K562 (cell line): ENCODE results near the gene CSDE1. TPM values are rescaled to one million over a fixed set of nuclear protein-coding genes. Genes with fewer than 3 reads are reported as not detected.

ENCODE experiments used
- ATF2 ChIP-seq: sonication (generic); formaldehyde crosslinking; IDR thresholded peaks from 2 replicates; pipeline ENCODE4 v1.8.1; 2022; ENCODE audit warnings: missing genetic modification reagents
- ATF3 ChIP-seq, 2 experiments: fragments of 450-650 bp in 1 of 2; sonication (generic) in 1 of 2; formaldehyde crosslinking in 1 of 2; IDR thresholded peaks in 1 of 2; conservative IDR thresholded peaks in 1 of 2; 2 replicates each; pipeline versions ENCODE4 v1.6.1 to v1.8.1; 2016 to 2023; ENCODE audit warnings: mild to moderate bottlenecking in 2 of 2, moderate library complexity in 2 of 2, inconsistent platforms in 1 of 2, missing genetic modification reagents in 1 of 2
- BRCA1 ChIP-seq, 2 experiments: fragments of 450-650 bp in 1 of 2; sonication (generic) in 1 of 2; formaldehyde crosslinking in 1 of 2; IDR thresholded peaks; 2 replicates each; pipeline versions ENCODE4 v1.5.0 to v1.6.1; 2017 to 2020; ENCODE audit warnings: mild to moderate bottlenecking in 1 of 2, missing genetic modification reagents in 1 of 2
- CHCHD3 ChIP-seq: fragments of 250-450 bp; sonication (Bioruptor Pico); IDR thresholded peaks from 2 replicates; pipeline ENCODE4 v2.1.2; 2022; ENCODE audit warnings: mild to moderate bottlenecking
- COPS2 ChIP-seq: fragments of 450-650 bp; conservative IDR thresholded peaks from 2 replicates; pipeline ENCODE4 v1.6.1; 2016; ENCODE audit warnings: mild to moderate bottlenecking, moderate library complexity
- ESRRB ChIP-seq: fragments of 250-450 bp; sonication (Bioruptor Pico); IDR thresholded peaks from 2 replicates; pipeline ENCODE4 v1.5.0; 2020; ENCODE audit warnings: mild to moderate bottlenecking, moderate library complexity, borderline replicate concordance
- HINFP ChIP-seq: fragments of 450-650 bp; conservative IDR thresholded peaks from 2 replicates; pipeline ENCODE4 v1.6.1; 2016; ENCODE audit warnings: missing genetic modification characterization, low read depth, mild to moderate bottlenecking, control low read depth, missing compliant biosample characterization
- L3MBTL2 ChIP-seq: fragments of 450-650 bp; IDR thresholded peaks from 2 replicates; pipeline ENCODE4 v1.6.1; 2016; ENCODE audit warnings: mild to moderate bottlenecking, moderate library complexity
- NR2F6 ChIP-seq: fragments of 450-650 bp; formaldehyde crosslinking; IDR thresholded peaks from 2 replicates; pipeline ENCODE4 v1.4.0; 2020; ENCODE audit warnings: mild to moderate bottlenecking
- RNF219 ChIP-seq: fragments of 250-450 bp; sonication (Bioruptor Pico); IDR thresholded peaks from 2 replicates; pipeline ENCODE4 v1.5.0; 2022; ENCODE audit warnings: mild to moderate bottlenecking
- THRB ChIP-seq: fragments of 450-650 bp; formaldehyde crosslinking; conservative IDR thresholded peaks from 2 replicates; pipeline ENCODE4 v1.4.0; 2022; ENCODE audit warnings: mild to moderate bottlenecking, missing genetic modification characterization
- ZFP1 ChIP-seq: fragments of 450-650 bp; formaldehyde crosslinking; IDR thresholded peaks from 2 replicates; pipeline ENCODE4 v1.4.0; 2020; ENCODE audit warnings: mild to moderate bottlenecking, mixed read lengths
- ZNF224 ChIP-seq: sonication (generic); formaldehyde crosslinking; IDR thresholded peaks from 2 replicates; pipeline ENCODE4 v1.8.0; 2022; ENCODE audit warnings: mild to moderate bottlenecking, missing genetic modification reagents
- ZNF717 ChIP-seq: fragments of 250-450 bp; sonication (Bioruptor Pico); IDR thresholded peaks from 2 replicates; pipeline ENCODE4 v1.5.0; 2021
- ZNF780A ChIP-seq: fragments of 250-450 bp; sonication (Bioruptor Pico); IDR thresholded peaks from 2 replicates; pipeline ENCODE4 v1.5.0; 2021; ENCODE audit warnings: mild to moderate bottlenecking
- polyA plus RNA-seq, 8 experiments: library from polyadenylated mRNA; depleted of rRNA in 4 of 8; stranded (reverse) in 5 of 8; unstranded in 3 of 8; fragments of >200 nt; fragmentation: Nextera tagmentation in 2 of 8; fragmentation: Illumina TruSeq in 1 of 8; extraction: Ambion mirVana in 2 of 8; extraction: Trizol in 1 of 8; gene quantifications; 2 replicates each; pipeline versions ENCODE4 v1.2.1 to v1.2.3, GENCODE V29; 2011 to 2014; ENCODE audit warnings: inconsistent platforms in 1 of 8, missing spikeins in 1 of 8
- total RNA-seq, 7 experiments: library from RNA; depleted of rRNA in 6 of 7; stranded (reverse); fragments of >200 nt in 6 of 7; fragmentation: Illumina TruSeq in 2 of 7; extraction: Trizol in 2 of 7; gene quantifications; 2 replicates each; pipeline versions ENCODE4 v1.2.1 to v1.2.3, GENCODE V29; 2011 to 2021; ENCODE audit warnings: low replicate concordance in 1 of 7

CSDE1 gene
- total and polyA plus RNA-seq, 9 of the 15 experiments (the other 6 are each of a cell fraction or from before 2014, with no cell fraction given), result 174 to 538 (median 403) TPM

GRCh38 chr1:114716304-114717170 lies 41.2 kb downstream of the CSDE1 start, which contains the start of gene NRAS (continued):
- TF ChIP-seq ATF3 (IDR thresholded peaks at IDR 0.05), result peak; percentile 47; the same call in 1 of the 2 replicates
- 0 out of 2 replicates have a peak, but pooled peaks have one; percentile 43 for TF ChIP-seq ATF3 (CRISPR knock-in tag; conservative IDR thresholded peaks at IDR 0.05)
- TF ChIP-seq HINFP, result no peak
- 0 out of 2 replicates have a peak, but pooled peaks have one; percentile 24 for TF ChIP-seq RNF219
- TF ChIP-seq ZNF717, result no peak
- TF ChIP-seq CHCHD3 (CRISPR knock-in tag), result no peak
- no peak for TF ChIP-seq ZFP1 (CRISPR knock-in tag)
- peak; percentile 60; the same call in 1 of the 2 replicates for TF ChIP-seq THRB
- no peak for TF ChIP-seq ZNF224
- TF ChIP-seq L3MBTL2, result peak; percentile 76
- no peak for TF ChIP-seq ATF2
- TF ChIP-seq ESRRB (CRISPR knock-in tag), result 0 out of 2 replicates have a peak, but pooled peaks have one; percentile 37
- no peak for TF ChIP-seq COPS2
- TF ChIP-seq ZNF780A (CRISPR knock-in tag), result no peak
- no peak for TF ChIP-seq NR2F6 (CRISPR knock-in tag)
- TF ChIP-seq BRCA1 (IDR thresholded peaks at IDR 0.05), result no peak
- no peak for TF ChIP-seq BRCA1 (CRISPR knock-in tag; IDR thresholded peaks at IDR 0.05)
